C4-2B (cell line): ENCODE data around the gene XXYLT1.
"Not testable (repeated sequence)": the region's sequence is repeated elsewhere in the genome, so short reads cannot be mapped to it uniquely, and the experiment has no call there.

Experiments
- H3K27ac ChIP-seq: fragments of 450-650 bp; 2 replicates; pipeline ENCODE4 v1.5.1; 2017
- CTCF ChIP-seq: fragments of 450-650 bp; conservative IDR thresholded peaks from 2 replicates; pipeline ENCODE4 v1.5.1; 2017; ENCODE audit warnings: mild to moderate bottlenecking
- ZFX ChIP-seq: fragments of 450-650 bp; IDR thresholded peaks from 2 replicates; pipeline ENCODE4 v1.6.1; 2017

Gene XXYLT1

DNA sequence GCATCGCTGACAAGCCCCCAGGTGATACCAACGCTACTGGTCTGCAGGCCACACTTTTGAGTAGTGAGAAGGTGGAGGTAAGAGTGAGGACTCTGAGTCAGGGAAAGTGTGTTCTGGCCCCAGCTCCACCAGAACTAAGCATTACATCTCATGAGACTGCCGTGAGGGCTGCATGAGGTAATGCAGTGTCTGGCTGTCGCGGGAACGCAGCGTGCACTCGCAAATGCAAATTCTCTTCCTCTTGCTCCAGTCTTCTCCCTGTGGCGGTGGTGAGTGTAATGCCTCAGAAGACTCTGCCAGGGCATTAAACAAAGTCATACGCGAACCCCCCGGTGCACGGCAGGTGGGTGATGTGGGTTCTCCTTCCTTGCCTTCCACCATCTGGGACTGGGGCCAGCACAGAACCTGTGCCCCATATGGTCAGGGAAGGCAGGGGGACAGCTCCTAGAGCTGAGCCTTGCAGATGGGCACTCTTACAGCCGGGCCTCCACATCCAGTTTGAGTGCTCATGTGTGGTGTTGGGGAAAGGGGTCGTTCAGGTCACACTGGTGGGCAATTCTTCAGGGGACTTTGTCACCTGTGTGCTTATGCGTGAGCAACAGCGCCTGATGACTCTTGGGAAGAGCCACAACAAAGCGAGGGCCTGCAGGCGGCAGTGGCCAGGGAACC lies 175.8 kb downstream of the XXYLT1 start:
- H3K27ac ChIP-seq = no peak overlapping the region
- TF ChIP-seq CTCF (no peak), ZFX (no peak)

DNA sequence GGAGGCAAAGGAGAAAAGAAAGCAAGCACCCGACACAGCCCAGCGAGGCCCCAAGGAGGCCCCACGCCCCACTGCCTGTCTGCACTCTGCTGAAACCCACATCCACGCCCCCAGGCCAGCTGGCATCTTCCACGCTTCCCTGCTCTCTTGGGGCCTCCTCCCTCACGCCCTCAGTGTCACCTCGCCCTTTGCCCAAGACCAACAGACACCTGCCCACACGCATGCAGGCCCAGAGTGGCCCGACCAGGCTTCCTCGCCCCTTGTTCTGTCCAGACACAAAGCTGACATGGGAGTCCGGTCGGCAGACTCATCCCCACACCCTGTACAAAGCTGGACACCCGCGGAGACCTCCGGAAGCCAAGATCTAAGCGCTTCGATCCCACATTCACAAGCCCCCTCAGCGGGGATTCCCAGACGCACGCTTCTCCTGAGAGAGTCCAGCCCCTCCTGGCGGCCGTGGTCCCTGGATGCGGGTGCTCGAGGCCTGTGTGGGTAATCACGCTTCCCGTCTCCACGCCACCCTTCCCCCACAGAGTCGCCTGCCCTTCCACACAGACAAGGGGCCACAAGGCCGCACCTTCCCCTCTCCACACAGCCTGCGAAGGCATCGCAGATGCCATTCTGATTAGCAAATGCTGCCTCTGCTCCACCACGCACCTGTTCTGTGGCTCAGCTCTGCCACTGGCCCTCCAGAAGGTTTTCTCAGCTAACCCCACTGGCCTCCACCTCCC lies 176.6 kb downstream of the XXYLT1 start:
- TF ChIP-seq ZFX = no peak
- no peak for TF ChIP-seq CTCF
- H3K27ac ChIP-seq = no peak overlapping the region

DNA sequence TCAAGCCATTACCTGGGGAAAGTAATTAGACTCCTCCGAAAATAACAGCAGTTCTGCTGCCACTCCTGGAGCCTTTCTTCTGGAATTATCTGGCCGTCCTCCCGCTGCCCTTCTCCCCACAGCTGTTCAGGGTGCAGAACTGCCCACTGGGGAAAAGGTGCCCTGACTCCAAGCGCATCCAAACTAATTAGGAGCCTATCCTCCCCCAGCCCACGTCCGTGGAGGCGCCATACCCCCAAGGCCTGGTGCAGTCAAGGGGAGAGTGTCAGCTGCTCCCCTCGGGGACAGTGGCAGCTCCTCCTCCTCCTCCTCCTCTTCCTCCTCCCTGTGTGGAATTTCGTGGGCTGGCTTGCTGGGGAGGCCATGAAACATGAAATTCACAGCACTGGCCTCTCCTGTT lies 177.2 kb downstream of the XXYLT1 start:
- no peak overlapping the region for H3K27ac ChIP-seq
- TF ChIP-seq ZFX (no peak), CTCF (no peak)

- not testable (repeated sequence) for H3K27ac ChIP-seq
Measured at GRCh38 chr3:195087840-195088601, 182.9 kb downstream of the XXYLT1 start.

- peak overlapping the region; percentile 20 for H3K27ac ChIP-seq
- TF ChIP-seq ZFX (no peak), CTCF (no peak)
Measured at GRCh38 chr3:195087328-195087727, 183.6 kb downstream of the XXYLT1 start.

DNA sequence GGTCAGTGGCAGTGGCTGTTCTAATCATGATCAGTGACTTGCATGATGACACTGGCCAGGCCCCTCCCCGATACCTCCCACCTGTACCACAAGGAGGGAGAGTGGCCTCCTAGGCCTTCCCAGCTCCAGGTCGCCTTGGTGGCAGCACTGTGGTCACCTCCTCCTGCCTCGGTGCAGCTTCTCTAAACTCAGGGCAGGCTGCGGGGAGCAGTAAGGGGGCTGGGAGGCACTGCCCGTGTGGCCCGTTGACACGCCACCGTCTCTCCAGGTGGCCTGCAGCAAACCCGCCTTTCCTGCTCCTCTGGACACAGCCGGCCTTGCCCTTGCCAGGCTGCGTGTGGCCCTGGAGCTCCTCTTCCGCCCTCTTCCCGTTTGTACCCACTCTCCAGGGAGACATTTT lies 184.1 kb downstream of the XXYLT1 start:
- peak overlapping the region; percentile 20 for H3K27ac ChIP-seq

GRCh38 chr3:195086341-195086740 lies 184.6 kb downstream of the XXYLT1 start:
- TF ChIP-seq CTCF (no peak), ZFX (no peak)
- no peak overlapping the region for H3K27ac ChIP-seq

More for the DNA sequence above, 184.1 kb downstream of the XXYLT1 start:
- TF ChIP-seq ZFX = no peak
- no peak for TF ChIP-seq CTCF
